HG03558 (cell line): ENCODE measurements around the gene SNX10.

Source experiments
- ATAC-seq: cut with Tn5 transposase; IDR thresholded peaks from one replicate; pipeline ENCODE4 v1.9.1; 2021; ENCODE audit warnings: moderate number of reproducible peaks; ENCODE audit not compliant: unreplicated experiment; ENCODE audit errors: extremely low read depth

SNX10 gene

DNA sequence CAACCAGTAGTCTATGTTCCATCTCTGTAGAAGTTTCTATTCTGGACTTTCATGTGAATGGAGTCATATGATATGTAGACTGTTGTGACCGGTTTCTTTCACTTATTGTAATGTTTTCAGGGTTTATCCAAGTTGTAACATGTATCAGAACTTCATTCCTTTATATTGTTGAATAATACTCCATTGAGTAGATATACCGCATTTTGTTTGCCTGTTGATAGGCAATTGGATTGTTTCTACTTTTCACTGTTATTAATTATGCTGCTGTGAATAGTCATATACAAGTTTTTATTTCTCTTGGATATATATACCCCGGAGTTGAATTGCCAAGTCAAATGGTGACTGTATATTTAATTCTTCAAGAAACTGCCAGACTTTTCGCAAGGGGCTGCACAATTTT is 40.1 kb downstream of the SNX10 start:
- ATAC-seq = no peak

GRCh38 chr7:26332698-26333097 is 41.0 kb downstream of the SNX10 start:
- ATAC-seq = no peak

- no peak for ATAC-seq
These were observed 42.7 kb downstream of the SNX10 start for GRCh38 chr7:26334166-26334859.

DNA sequence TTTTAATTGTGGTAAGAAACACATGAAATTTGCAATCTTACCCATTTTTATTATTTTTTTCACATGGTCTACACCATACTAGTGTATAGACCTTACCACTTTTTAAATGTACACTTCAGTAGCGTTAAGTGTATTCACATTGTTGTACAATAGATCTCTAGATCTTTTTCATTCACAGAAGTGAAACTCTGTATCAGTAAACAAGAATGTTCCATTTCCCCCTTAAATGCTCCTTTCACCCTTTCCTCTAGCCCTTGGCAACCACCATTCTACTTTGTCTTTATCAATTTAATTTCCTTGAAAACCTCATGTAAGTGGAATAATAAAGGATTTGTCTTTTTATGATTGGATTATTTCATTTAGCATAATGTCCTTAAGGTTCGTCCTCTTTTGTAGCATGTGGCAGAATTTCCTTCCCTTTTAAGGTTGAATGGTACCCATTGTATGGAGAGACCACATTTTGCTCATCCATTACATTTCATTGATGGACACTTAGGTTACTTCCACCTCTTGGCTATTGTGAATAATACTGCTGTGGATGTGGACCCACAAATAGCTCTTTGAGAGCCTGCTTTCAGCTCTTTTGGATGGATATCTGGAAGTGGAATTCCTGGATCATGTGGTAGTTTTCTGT is 45.7 kb downstream of the SNX10 start:
- no peak for ATAC-seq

DNA sequence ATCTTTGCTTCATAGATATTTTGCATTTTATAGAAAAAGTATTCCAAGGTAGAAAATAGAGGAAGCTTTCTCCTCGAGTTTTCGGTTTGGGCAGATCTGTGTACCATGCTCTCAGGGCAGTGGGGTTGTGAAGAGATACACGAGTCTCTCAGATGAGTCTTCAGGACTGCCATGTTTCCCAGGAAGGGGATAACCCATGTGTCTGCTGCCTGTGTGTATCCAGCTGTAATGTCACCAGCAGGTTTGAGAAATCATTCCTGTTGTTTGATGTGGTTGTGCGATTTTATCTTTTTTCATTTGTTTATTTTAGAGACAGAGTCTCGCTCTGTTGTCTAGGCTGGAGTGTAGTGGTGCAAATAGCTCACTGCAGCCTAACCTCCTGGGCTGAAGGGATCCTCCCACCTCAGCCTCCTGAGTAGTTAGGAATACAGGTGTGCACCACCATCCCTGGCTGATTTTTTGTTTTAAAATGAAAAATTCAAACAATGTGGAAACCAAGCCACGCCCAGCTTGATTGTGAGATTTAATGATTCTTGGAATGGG is 48.9 kb downstream of the SNX10 start:
- no peak for ATAC-seq

DNA sequence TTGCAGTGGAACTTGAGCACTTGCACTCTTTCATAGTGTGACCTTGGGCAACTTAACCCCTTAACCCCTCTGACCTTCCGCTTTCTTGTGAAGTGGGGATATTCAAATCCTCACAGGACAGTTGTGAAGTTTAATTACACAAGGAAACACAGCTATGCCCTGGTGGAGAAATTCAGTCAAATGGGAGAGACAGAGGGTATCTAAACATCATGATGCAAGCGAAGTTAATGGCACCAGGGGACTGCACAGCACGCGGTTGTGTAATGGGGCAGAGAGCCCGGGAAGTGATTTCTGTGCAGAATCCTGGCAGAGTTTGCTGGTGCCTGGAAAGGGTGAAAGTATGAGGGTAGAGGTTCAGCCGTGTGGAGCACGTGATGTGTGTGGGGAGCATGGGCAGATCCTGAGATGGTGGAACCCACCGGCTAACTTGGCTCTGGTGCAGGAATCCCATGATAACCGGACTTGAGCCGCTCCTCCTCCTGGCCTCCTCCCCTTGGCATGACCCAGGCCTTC is 51.7 kb downstream of the SNX10 start:
- ATAC-seq = no peak

DNA sequence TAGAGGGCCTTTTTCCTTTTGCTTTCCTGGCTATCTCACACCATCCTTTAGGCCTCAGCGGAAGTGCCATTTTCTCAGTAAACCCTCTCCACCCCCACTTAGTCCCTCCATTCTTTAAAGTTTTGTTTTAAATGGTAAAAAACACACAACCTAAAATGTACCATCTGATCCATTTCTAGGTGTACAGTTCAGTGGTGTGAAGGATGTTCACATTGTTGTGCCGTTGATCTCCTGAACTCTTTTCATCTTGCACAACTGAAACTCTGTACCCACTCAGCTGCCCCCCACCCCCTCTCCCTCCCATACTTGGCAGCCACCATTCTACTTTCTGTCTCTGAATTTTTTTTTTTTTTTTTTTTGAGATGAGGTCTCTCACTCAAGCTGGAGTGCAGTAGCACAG is 52.2 kb downstream of the SNX10 start:
- no peak for ATAC-seq

GRCh38 chr7:26345202-26345601 is 53.5 kb downstream of the SNX10 start:
- no peak for ATAC-seq

DNA sequence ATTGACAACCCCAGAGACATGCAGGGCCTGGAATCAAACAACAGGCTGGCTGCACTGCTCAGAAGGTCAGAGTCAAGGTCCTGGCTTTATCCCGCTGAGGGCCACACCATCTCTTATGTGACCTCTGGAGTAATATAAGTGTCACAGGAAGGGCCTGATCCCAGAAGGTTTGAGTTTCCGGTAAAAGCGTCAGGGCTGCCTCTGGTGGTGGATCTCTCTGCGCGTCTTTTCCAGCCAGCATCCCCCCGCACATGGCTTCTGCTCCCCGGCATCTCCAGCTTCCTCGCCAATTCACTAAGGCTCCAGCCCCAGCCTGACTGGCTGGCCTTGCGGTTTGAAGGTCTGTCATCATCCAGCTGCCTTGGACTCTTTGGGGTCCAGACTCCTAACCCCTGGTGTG is 54.2 kb downstream of the SNX10 start:
- no peak for ATAC-seq

DNA sequence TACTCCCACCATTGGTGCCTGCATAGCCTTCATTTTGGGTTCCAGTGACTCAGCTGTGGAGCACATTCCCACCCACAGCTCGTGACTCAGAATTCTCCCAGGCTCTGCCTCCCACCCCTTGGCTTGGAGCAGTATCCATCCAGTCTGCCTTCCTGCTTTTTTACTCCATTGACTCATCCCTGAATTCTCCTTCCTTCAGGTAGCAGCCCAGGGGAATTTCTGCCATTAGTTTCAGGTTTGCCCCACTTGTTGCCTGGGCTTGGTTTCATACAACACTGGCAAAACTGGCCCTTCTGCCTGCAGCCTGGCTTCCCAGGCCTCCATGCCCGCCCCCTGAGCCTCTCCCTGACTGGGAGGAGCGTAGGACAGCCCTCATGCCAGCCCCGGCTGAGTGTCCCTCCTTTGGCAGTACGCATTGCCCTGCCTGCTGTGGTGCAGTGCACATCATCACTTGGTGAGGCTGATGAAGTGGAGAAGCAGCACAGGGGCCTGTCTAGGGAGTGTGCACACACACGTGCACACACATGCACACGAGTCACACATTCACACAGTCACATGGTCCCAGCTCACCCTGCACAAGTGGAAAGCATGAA is 55.0 kb downstream of the SNX10 start:
- ATAC-seq = no peak

DNA sequence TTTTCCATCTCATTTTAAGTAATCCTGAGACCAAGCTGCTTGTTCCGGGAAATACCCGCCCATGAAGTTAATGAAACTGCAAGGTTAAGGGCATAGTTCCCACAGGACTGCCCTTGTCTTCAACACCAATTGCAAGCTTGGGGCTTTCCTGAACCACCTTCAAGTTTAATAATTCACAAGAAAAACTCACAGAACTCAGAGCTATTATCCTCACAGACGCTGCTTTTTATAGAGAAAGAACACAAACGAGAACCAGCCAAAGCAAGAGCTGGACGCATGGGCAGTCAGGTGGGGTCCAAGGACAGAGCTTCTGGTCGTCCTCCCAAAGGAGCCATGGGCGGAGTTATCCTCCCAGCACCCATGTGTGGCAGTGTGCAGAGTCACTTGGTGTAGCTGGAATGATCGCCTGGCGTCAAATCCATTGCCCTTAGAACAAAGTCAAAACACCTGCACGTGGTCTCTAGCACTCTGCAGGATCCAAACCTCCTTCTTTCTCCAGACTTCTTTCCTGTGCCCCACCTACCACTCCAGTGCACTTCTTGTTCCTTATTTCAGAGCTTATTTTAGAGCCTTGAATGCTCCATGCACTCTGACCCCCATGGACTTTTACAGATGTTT is 56.7 kb downstream of the SNX10 start:
- ATAC-seq = no peak

DNA sequence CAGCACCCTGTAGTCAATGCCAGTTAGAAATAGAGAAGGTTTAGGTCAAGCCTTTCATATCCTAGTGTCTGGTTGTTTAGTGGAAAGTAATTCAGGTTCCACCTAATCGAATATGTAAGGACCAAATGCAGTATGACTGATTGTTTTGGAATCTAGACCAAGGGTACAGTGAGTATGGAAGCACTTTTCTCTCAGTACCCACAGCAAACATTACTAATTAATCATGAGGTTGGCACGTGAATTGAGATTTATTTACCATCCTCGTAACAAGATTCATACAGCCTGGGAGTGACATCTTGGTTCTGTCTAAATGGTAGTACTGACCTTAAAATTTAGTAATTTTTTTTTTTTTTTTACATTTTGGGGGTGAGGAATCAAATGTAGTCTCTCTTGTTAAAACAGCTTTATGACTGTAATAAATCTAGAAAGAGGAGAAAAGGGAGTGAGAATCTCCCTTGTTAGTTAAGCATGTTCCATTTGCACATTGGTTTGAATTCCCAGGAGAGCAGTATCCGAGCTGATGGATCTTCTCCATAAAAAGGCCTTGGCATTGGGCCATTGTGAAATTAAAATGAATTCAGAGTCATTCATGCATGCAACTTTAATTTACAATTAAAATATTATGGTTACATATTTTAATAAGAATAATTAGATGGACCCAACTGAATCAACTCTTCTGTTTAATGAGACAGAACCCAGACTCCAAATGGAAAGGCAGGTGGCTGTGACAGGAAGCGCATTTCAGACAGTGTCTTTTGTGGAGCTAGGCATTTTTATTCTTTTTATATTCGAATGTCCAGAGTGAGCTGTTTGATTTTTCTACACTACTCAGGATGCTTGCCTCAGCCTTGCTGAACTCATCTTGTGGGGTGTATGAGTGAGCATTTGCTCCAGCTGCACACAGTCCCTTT is 57.6 kb downstream of the SNX10 start:
- no peak for ATAC-seq

DNA sequence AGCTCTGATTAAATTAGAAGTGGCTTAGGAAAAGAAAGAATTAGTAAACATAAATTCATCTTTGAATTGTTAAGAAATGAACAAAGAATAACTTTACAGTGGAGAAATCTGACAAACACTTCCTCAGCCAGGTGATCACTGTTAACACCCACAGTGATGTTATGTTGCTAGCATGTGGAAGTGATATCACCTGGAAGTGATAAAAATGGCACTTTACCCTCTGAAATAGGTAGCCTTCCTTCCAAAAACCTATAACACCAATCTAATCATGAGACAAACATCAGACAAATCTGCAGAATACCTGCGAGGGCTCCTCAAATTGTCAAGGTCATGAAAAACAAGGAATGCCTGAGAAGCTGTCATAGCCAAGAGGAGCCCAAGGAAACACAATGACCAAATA is 59.5 kb downstream of the SNX10 start:
- ATAC-seq = no peak

DNA sequence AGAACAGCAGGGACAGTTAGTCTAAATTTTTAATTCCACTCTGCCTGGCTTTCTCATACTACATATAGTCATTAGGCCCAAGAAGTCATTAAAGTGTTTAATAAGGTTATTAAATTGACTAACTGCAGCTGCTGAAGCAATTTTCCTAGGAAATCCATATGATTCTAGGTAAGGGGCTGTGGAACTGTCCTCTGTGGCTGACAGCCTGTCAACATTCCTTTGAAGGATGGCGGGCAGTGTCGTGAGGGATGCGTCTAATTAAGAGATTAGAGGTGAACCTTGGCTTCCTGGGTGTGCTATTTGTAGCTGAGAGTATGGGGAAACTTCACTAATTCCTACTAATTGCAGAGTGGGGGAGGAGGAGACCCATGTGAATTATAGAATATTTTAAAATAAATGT is 64.6 kb downstream of the SNX10 start:
- no peak for ATAC-seq

GRCh38 chr7:26356929-26357798 is 65.5 kb downstream of the SNX10 start:
- ATAC-seq = no peak

- no peak for ATAC-seq
These were observed 66.1 kb downstream of the SNX10 start for GRCh38 chr7:26357799-26358151.

GRCh38 chr7:26360650-26361049 is 69.0 kb downstream of the SNX10 start:
- no peak for ATAC-seq

DNA sequence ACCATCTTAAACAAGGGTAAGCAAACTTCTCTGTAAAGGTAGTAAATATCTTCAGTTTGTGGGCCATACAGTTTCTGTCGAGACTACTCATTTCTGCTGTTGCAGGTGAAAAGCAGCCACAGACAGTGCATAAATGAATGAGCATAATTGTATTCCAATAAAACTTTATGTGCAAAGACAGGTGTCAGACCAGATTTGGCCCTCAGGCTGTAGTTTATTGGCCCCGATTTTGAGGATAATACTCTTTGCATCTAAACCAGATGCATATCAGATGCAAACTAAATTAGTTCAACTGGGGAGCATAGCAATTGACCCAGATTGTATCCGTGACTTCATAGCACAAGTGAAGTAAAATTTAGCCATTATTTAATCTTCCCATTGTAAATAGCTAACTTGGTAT is 70.0 kb downstream of the SNX10 start:
- ATAC-seq = no peak

- no peak for ATAC-seq
These were observed 71.8 kb downstream of the SNX10 start for GRCh38 chr7:26363465-26363864.
